Lower leg skin (tissue), 4 donors: Measurements from ENCODE around the gene RAVER1. TPM values are rescaled to one million over a fixed set of nuclear protein-coding genes. Genes with fewer than 3 reads are reported as not detected.

Source experiments
- DNase-seq, 2 donors: peaks; one replicate each; pipeline ENCODE4 v3.0.0-alpha.2; 2019; ENCODE audit warnings: low spot score in 2 of 2
- H3K4me3 ChIP-seq: fragments of 200-600 bp; sonication (generic); 2 replicates; pipeline ENCODE4 v1.5.1; 2017; ENCODE audit warnings: mild to moderate bottlenecking, low read depth; ENCODE audit not compliant: poor library complexity, severe bottlenecking
- POLR2A ChIP-seq, 2 donors: fragments of 450-650 bp; IDR thresholded peaks; one replicate each; pipeline ENCODE4 v1.6.1; 2016 to 2017; ENCODE audit warnings: antibody characterized with exemption in 2 of 2, mild to moderate bottlenecking in 1 of 2, moderate library complexity in 1 of 2
- WGBS, 2 donors: methylation state at CpG; one replicate each; pipeline ENCODE4 v1.1.5; 2018; 5-methylcytosine and 5-hydroxymethylcytosine counted together
- intact Hi-C: fragments of 100-400 bp; cut with DNase I; formaldehyde crosslinking; loops from one replicate; pipeline ENCODE4 v1.15.0; 2023; ENCODE audit warnings: low total_unique reads
- total RNA-seq, 4 donors: library from RNA; depleted of rRNA; stranded (reverse); fragments of >200 nt; gene quantifications; one replicate each; pipeline ENCODE4 v1.1.0, GENCODE V29; 2016
- TF ChIP-seq, protein P1 (sequence below), 3 donors: fragments of 450-650 bp; IDR thresholded peaks; one replicate each; pipeline ENCODE4 v1.5.1; 2016; ENCODE audit warnings: antibody characterized with exemption in 3 of 3, mild to moderate bottlenecking in 3 of 3, moderate library complexity in 2 of 3

The RAVER1 gene
- total RNA-seq, 4 donors from 2014 or later = 14.2 to 22.5 (median 19.2) TPM

DNA sequence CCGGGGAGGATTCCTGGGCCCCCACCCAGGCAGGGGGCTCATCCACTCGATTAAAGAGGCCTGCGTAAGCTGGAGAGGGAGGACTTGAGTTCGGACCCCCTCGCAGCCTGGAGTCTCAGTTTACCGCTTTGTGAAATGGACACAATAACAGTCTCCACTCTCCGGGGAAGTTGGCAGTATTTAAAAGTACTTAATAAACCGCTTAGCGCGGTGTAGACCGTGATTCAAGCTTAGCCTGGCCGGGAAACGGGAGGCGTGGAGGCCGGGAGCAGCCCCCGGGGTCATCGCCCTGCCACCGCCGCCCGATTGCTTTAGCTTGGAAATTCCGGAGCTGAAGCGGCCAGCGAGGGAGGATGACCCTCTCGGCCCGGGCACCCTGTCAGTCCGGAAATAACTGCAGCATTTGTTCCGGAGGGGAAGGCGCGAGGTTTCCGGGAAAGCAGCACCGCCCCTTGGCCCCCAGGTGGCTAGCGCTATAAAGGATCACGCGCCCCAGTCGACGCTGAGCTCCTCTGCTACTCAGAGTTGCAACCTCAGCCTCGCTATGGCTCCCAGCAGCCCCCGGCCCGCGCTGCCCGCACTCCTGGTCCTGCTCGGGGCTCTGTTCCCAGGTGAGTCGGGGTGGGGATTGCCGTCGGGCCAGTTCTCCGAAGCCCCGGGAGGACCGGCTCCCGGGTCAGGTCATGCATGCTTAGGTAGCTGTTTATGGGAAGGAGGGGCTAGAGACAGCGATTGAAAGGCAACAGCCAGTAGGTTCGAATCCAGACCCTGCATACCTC lies 62.5 kb downstream of the RAVER1 start, which contains the start of gene ICAM1:
Gene ICAM1, plus strand, starts transcription at position 505 of the 779 bp plus-strand sequence. Its CDS starts 40 bp downstream, at position 545.
- H3K4me3 ChIP-seq = peak within 1 kb of the TSS; percentile 35
- intact Hi-C loops = no loop called here
- 4 to 7% methylated on average over 19 to 46 of the region's 51 CpGs for WGBS, 2 donors
- TF ChIP-seq, protein P1, sequence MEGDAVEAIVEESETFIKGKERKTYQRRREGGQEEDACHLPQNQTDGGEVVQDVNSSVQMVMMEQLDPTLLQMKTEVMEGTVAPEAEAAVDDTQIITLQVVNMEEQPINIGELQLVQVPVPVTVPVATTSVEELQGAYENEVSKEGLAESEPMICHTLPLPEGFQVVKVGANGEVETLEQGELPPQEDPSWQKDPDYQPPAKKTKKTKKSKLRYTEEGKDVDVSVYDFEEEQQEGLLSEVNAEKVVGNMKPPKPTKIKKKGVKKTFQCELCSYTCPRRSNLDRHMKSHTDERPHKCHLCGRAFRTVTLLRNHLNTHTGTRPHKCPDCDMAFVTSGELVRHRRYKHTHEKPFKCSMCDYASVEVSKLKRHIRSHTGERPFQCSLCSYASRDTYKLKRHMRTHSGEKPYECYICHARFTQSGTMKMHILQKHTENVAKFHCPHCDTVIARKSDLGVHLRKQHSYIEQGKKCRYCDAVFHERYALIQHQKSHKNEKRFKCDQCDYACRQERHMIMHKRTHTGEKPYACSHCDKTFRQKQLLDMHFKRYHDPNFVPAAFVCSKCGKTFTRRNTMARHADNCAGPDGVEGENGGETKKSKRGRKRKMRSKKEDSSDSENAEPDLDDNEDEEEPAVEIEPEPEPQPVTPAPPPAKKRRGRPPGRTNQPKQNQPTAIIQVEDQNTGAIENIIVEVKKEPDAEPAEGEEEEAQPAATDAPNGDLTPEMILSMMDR (IDR thresholded peaks at IDR 0.05) = no peak
- TF ChIP-seq POLR2A (IDR thresholded peaks at IDR 0.05) = no peak
- DNase-seq = peak; percentile 83 to 98

DNA sequence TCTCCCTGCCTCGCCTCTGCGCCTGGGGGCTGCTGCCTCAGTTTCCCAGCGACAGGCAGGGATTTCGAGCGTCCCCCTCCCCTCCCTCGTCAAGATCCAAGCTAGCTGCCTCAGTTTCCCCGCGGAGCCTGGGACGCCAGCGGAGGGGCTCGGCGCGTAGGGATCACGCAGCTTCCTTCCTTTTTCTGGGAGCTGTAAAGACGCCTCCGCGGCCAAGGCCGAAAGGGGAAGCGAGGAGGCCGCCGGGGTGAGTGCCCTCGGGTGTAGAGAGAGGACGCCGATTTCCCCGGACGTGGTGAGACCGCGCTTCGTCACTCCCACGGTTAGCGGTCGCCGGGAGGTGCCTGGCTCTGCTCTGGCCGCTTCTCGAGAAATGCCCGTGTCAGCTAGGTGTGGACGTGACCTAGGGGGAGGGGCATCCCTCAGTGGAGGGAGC lies 63.1 kb downstream of the RAVER1 start:
- H3K4me3 ChIP-seq = peak overlapping the region; percentile 35
- intact Hi-C loops = no loop called here
- peak; percentile 58 to 95 for DNase-seq
- TF ChIP-seq, protein P1 (IDR thresholded peaks at IDR 0.05) = no peak
- TF ChIP-seq POLR2A (IDR thresholded peaks at IDR 0.05) = no peak
- 3% methylated on average over 23 to 29 of the region's 37 CpGs for WGBS, 2 donors

DNA sequence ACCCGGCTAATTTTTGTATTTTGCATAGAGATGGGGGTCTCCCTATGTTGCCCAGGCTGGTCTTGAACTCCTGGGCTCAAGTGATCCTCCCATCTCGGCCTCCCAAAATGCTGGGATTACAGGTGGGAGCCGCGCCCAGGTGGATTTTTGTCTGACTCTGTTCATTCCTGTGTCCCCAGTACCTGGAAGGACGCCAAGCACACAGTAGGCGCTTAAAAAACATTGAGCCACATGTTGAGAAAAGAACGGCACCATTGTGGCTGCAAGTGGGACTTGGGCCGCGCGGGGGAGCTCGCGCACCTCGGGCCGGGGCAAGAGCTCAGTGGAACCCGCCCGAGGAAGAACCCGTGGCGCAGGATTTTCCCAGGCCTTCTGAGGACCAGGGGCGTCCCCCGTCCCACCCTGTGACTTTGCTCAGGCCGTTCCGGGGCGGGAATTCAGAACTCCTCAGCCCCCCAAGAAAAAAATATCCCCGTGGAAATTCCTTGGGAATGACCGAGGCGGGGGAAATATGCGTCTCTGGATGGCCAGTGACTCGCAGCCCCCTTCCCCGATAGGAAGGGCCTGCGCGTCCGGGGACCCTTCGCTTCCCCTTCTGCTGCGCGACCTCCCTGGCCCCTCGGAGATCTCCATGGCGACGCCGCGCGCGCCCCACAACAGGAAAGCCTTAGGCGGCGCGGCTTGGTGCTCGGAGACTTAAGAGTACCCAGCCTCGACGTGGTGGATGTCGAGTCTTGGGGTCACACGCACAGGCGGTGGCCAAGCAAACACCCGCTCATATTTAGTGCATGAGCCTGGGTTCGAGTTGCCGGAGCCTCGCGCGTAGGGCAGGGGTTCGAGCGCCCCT lies 63.8 kb downstream of the RAVER1 start:
- H3K4me3 ChIP-seq = peak overlapping the region; percentile 35
- 4 to 6% methylated on average over 49 to 58 of the region's 59 CpGs for WGBS, 2 donors
- intact Hi-C loops = loop anchor here (2.0 kb wide), 1 partner anchor 119 kb away; no protein-coding TSS in a partner anchor
- no peak for TF ChIP-seq POLR2A (IDR thresholded peaks at IDR 0.05)
- TF ChIP-seq, protein P1 (IDR thresholded peaks at IDR 0.05) = peak in 1 of 3 donors; percentile 67
- DNase-seq = peak; percentile 89 to 98

DNA sequence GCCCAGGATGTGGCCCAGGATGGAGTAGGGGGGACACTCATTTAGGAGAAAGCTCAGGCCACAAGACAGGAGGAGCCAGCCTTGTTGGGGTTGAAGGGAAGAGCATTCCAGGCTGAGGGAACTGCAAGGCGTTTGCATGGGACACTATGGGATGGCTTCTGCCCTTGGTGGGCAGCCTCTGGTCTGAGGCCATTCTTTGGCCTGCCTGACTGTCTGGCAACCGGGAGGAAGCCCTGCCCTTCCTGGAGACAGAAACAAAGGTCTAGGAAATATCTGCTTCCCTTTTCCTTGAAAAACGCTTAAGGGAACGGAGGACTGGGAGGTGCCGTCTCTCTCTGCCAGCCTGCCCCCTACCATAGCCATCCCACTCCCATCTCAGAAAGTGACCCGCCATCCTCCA lies 65.3 kb downstream of the RAVER1 start:
- intact Hi-C loops = loop anchor here (2.0 kb wide), 1 partner anchor 121 kb away; no protein-coding TSS in a partner anchor
- no peak for TF ChIP-seq POLR2A (IDR thresholded peaks at IDR 0.05)
- TF ChIP-seq, protein P1 (IDR thresholded peaks at IDR 0.05) = no peak
- H3K4me3 ChIP-seq = no peak overlapping the region
- no peak for DNase-seq
- WGBS, 2 donors = 54 to 65% methylated on average over 6 of the region's 6 CpGs

DNA sequence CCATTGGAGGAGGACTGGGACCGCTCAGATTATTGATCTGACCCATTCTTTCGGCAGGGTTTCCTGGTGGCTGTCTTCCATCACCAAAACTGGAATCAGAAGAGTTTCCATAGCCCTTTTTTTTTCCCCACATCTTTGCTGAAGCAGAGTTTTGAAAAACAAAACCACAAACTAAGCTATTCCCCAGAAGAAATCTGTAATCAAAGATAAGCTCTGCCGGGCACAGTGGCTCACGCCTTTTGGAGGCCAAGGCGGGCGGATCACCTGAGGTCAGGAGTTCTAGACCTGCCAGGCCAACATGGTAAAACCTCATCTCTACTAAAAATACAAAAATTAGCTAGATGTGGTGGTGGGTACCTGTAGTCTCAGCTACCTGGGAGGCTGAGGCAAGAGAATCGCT lies 66.6 kb downstream of the RAVER1 start:
- TF ChIP-seq, protein P1 (IDR thresholded peaks at IDR 0.05) = no peak
- no peak for TF ChIP-seq POLR2A (IDR thresholded peaks at IDR 0.05)
- no peak for DNase-seq
- H3K4me3 ChIP-seq = no peak overlapping the region
- WGBS, 2 donors = 85 to 88% methylated on average over 7 of the region's 7 CpGs
- intact Hi-C loops = no loop called here

Other genes with a start within 250 kb of the RAVER1 start
- gene SHFL, start 247.2 kb downstream of the RAVER1 start, total RNA-seq = 10 to 100 TPM; 17.0 to 24.6 (median 23.3) TPM
- gene ANGPTL6, start 230.9 kb downstream of the RAVER1 start, total RNA-seq = 1 to 10 TPM in 1 of 4 donors, under 1 TPM in 2, not detected in 1; 0.21 to 1.8 (median 0.68) TPM
- gene PPAN, start 227.2 kb downstream of the RAVER1 start, total RNA-seq = 10 to 100 TPM; 38.7 to 61.3 (median 52.9) TPM
- gene P2RY11, start 221.8 kb downstream of the RAVER1 start, total RNA-seq = 10 to 100 TPM; 19.0 to 26.3 (median 22.5) TPM
- 100 to 1,000 TPM; 292 to 348 (median 320) TPM for gene EIF3G, start 213.6 kb downstream of the RAVER1 start, total RNA-seq
- gene DNMT1, start 138.6 kb downstream of the RAVER1 start, total RNA-seq = 10 to 100 TPM; 13.2 to 38.4 (median 32.0) TPM
- gene S1PR2, start 102.2 kb downstream of the RAVER1 start, total RNA-seq = 10 to 100 TPM in 2 of 4 donors, 1 to 10 TPM in 2; 4.5 to 11.4 (median 8.2) TPM
- gene MRPL4, start 81.3 kb downstream of the RAVER1 start, total RNA-seq = 10 to 100 TPM; 77.2 to 90.8 (median 83.5) TPM
- gene ICAM1, start 62.4 kb downstream of the RAVER1 start, total RNA-seq = 10 to 100 TPM in 1 of 4 donors, 1 to 10 TPM in 3; 5.1 to 19.0 (median 6.7) TPM
- under 1 TPM in 1 of 4 donors, not detected in 3; 0.38 TPM for gene ICAM4, start 46.6 kb downstream of the RAVER1 start, total RNA-seq
- gene ICAM5, start 43.6 kb downstream of the RAVER1 start, total RNA-seq = under 1 TPM in 2 of 4 donors, not detected in 2; 0.13 to 0.20 TPM
- gene ZGLP1, start 23.7 kb downstream of the RAVER1 start, total RNA-seq = 1 to 10 TPM in 3 of 4 donors, not detected in 1; 2.2 to 3.8 (median 2.8) TPM
- 10 to 100 TPM; 10.3 to 20.7 (median 18.2) TPM for gene FDX2, start 17.5 kb downstream of the RAVER1 start, total RNA-seq
- gene ICAM3, start 6.1 kb upstream of the RAVER1 start, total RNA-seq = 10 to 100 TPM in 1 of 4 donors, 1 to 10 TPM in 3; 3.8 to 10.2 (median 5.1) TPM
- 100 to 1,000 TPM in 1 of 4 donors, 10 to 100 TPM in 3; 48.2 to 115 (median 64.8) TPM for gene TYK2, start 47.0 kb upstream of the RAVER1 start, total RNA-seq
- 100 to 1,000 TPM in 3 of 4 donors, 10 to 100 TPM in 1; 92.8 to 142 (median 120) TPM for gene CDC37, start 70.0 kb upstream of the RAVER1 start, total RNA-seq
- gene PDE4A, start 87.0 kb upstream of the RAVER1 start, total RNA-seq = 1 to 10 TPM; 4.1 to 6.8 (median 5.7) TPM
- gene KEAP1, start 169.8 kb upstream of the RAVER1 start, total RNA-seq = 100 to 1,000 TPM in 1 of 4 donors, 10 to 100 TPM in 3; 81.6 to 102 (median 89.0) TPM
- 10 to 100 TPM; 34.9 to 64.0 (median 42.3) TPM for gene S1PR5, start 183.9 kb upstream of the RAVER1 start, total RNA-seq
- gene ATG4D, start 210.4 kb upstream of the RAVER1 start, total RNA-seq = 100 to 1,000 TPM in 1 of 4 donors, 10 to 100 TPM in 3; 58.5 to 106 (median 71.4) TPM
- gene KRI1, start 232.5 kb upstream of the RAVER1 start, total RNA-seq = 10 to 100 TPM; 23.8 to 59.3 (median 29.4) TPM
- gene CDKN2D, start 235.4 kb upstream of the RAVER1 start, total RNA-seq = 10 to 100 TPM; 11.4 to 14.8 (median 12.8) TPM